ENCODE measurements around the gene PROSER3.

PROSER3 gene

DNA sequence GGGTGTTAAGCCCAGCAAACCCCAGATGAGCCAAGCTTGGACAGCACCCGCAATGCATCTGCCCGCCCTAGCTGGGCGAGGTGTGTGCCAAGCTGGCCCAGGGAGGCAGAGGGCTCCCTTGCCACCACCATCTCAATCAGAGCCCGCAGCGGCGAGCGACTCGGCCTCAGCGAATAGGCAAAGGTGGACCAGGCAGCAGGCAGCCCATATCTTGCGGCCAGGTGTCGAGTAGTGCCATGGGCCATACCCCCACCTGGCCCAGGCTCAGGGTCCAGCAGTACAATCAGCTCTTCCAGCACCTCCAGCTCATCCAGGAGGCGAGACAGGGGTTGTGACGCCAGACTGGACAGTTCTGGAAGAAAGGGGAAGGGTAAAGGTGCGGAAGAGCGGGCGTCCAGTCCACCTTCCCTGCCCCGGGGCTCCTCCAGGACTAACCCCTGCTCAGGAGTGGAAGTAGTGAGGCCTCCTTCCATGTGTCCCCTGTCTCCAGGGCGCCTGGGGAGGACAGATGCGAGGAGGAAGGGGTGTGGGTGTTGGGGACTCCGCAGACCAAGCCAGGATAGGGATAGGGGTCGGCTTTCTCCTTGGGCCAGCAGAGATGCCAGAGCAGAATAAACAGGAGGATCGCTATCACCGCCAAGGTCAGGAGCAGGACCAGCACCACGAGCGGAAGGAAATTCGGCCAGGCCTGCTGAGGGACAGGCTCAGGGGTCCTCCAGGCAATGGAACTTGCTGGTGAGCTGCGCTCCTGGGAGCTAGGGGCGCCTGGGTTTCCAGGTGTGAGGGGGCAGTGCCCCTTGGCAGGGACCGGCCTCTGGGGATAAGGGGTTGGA lies 18.5 kb upstream of the PROSER3 start:
- no peak for DNase-seq

- DNase-seq: no peak
Measured at GRCh38 chr19:35740108-35740422, 17.9 kb upstream of the PROSER3 start.

- peak; percentile 88 to 89 for DNase-seq
Measured at GRCh38 chr19:35740423-35741202, 17.4 kb upstream of the PROSER3 start.

DNA sequence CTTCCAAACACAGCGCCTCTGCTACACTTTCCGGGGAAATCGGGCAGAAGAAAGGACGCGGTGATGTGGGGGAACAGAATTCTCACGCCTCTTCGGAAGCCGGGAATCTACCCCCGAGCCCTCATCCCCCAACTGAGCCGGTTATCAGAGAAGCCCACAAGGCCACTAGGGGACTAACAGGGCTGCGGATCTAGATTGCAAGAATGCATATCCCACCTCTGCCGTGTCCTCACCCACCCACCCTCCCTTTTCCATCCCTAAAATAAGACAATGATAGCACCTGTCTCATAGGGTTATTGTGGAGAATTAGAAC lies 16.8 kb upstream of the PROSER3 start:
- DNase-seq: no peak

- DNase-seq: no peak
Measured at GRCh38 chr19:35742121-35742724, 15.8 kb upstream of the PROSER3 start, which contains the start of gene IGFLR1. IGFLR1 (minus strand) TSS chr19:35742452; CDS start chr19:35741180, 1,272 bp downstream.

- no peak for DNase-seq
Measured at GRCh38 chr19:35743640-35744429, 14.1 kb upstream of the PROSER3 start.

DNA sequence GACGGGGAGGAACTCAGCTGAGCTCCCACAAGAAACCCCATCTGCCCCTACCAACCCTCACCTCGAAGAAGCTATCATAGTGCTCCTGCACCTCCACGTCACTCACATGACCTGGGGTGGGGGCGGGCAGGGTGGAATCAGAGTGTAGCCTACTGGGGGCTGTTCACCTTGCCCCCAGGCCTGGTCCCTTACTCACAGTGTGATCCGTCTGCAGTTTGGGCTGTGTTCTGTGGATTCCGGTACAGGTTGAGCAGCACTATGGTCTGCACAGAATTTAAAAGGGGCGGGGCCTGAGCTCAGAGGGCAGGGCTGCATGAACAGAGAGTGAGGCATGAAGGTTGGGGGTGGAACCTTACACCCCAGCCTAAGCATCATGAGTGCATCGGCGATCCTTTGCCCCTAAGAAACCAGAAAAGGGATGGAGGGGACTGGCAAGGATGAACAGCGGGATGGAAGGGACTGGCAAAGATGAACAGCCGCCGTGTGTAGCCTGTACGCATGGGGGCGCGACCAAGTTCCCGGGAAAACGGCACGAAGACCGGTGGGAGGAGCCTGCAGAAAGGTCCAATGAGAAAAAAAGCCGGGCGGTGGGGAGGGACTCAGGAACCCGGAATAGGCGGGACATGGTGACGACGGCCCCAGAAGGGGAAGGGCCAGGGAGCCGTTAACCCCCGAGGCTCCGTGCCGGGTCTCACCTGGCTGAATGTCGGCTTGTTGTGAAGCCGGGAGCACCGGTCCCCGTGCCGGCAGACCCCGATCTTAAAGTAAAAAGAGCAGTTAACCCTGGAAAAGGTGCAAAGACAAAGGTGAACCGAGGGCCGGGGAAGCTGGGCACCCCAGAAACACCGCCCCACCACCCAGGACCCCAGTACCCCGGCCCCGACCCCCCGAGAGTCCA lies 13.3 kb upstream of the PROSER3 start:
- peak; percentile 72 to 91 for DNase-seq

DNA sequence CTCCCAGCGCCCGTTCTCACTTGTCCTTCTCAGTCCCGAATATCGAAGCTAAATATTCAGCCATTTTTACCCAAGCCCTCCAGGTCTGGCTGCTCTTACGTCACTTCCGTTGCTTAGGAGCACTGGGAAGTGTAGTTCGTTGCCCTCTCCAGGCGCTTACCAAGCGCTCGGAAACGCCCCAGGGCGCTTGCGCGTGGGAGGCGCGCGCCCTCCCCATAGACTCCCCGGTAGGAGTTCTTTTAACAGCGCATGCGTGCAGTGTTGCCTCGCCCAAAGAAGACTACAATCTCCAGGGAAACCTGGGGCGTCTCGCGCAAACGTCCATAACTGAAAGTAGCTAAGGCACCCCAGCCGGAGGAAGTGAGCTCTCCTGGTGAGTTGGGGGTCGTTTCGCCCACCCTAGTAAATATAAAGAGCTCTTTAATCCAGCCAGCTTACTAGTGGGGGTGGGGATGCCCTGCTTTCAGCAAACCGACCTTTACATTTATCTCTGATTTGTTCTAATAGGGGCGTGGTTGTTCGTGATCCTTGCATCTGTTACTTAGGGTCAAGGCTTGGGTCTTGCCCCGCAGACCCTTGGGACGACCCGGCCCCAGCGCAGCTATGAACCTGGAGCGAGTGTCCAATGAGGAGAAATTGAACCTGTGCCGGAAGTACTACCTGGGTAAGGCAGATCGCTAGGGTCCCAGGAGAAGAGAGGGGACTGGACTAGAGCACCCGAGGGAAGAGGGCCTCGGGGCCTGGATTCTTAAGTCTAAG lies 12.5 kb upstream of the PROSER3 start, which contains the start of the genes PSENEN and U2AF1L4:
Gene PSENEN, plus strand, starts transcription at position 324 of the 759 bp plus-strand sequence. Its CDS starts 280 bp downstream, at position 604.
Gene U2AF1L4, minus strand, starts transcription at position 91 of the 759 bp plus-strand sequence. Its CDS starts 27 bp downstream, at position 64.
- peak; percentile 94 to 96 for DNase-seq

DNA sequence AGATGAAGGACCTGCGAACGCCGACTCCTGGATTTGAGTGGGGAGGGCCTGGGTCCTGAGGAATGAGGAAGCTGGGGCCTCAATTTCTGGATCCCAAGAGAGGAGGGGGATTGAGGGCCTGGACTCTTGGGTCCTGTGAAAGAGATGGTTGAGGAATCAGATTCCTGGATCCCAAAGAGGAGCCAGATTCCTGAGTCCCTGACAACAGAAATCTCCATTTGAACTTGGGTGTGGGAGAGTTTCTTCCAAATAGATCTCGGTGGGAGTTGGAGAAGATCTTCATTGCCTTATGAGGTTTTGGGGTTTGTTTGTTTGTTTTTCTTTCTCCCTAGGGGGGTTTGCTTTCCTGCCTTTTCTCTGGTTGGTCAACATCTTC lies 11.9 kb upstream of the PROSER3 start:
- DNase-seq: no peak

DNA sequence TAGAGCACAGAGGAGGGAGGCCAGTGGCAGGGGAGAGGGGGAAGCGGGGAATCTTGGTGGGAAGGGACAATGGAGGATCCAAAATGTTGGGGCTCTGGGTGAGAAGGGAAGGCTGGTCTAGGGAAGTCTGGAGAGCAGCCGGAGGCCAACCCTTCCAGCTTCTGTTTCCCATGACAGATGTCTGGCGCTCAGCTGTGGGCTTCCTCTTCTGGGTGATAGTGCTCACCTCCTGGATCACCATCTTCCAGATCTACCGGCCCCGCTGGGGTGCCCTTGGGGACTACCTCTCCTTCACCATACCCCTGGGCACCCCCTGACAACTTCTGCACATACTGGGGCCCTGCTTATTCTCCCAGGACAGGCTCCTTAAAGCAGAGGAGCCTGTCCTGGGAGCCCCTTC lies 11.4 kb upstream of the PROSER3 start:
- no peak for DNase-seq

- DNase-seq: peak; percentile 95 to 96
Measured at GRCh38 chr19:35748106-35749020, 9.6 kb upstream of the PROSER3 start, which contains the start of gene LIN37. LIN37 (plus strand) TSS chr19:35748576; CDS start chr19:35748725, 149 bp downstream.

GRCh38 chr19:35750167-35750566 lies 7.8 kb upstream of the PROSER3 start:
- no peak for DNase-seq

DNA sequence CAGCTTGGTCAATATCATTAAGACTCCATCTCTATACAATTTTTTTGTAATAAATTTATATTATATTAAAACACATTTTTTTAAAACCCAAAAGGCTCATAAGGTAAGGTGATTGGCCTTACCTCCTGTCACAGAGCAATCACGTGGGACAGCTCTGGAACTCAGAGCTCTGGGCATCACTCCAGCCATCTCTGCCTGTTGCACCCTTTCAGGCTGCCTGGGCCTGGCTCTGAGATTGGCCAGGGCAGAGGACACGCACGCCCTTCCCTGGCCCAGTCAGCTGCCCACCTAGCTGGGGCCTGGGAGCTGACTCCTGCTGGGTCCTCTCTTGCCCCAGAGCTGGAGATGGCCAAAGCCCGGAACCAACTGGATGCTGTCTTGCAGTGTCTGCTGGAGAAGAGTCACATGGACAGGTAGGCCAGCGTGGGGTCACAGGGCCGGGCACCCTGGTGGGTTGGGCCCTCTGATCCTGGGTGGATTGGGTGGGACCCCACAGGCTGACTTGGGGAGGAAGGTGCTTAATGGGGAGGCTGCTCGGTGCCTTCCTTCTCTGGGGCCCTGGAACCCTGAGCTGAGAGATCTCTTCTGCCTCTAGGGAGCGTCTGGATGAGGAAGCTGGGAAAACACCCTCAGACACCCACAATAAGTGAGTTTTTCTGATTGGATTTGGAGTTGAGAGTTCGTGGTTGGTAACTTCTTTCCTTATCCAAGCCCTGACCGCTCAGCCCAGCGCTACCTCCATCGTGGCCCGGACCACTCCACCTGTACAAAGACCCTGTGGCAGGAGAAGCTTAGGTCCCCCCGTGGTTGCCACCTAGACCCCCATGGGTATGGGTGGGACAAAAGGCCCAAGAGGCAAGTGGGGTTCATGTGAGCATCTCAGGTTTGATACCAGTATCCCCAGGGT lies 5.9 kb upstream of the PROSER3 start:
- DNase-seq: no peak

DNA sequence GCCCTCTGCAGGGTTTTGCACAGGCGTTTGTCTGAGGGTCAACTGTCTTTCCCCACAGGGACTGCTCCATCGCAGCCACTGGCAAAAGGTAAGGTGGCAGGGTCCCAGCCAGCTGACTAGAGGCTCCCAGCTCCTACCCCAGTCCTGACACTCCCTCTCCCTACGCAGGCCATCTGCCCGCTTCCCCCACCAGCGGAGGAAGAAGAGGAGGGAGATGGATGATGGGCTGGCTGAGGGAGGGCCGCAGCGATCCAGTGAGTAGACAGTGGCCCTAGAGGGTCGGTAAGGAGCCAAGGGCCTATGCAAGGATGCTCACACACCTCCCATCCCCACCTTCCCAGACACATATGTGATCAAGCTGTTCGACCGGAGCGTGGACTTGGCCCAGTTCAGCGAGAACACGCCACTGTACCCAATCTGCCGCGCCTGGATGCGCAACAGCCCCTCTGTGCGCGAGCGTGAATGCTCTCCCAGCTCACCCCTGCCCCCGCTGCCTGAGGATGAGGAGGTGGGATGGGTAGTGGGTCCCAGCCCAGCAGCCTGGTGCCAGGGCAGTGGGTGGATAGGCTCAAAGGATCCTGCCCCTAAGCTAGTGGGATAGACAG lies 5.1 kb upstream of the PROSER3 start:
- no peak for DNase-seq

DNA sequence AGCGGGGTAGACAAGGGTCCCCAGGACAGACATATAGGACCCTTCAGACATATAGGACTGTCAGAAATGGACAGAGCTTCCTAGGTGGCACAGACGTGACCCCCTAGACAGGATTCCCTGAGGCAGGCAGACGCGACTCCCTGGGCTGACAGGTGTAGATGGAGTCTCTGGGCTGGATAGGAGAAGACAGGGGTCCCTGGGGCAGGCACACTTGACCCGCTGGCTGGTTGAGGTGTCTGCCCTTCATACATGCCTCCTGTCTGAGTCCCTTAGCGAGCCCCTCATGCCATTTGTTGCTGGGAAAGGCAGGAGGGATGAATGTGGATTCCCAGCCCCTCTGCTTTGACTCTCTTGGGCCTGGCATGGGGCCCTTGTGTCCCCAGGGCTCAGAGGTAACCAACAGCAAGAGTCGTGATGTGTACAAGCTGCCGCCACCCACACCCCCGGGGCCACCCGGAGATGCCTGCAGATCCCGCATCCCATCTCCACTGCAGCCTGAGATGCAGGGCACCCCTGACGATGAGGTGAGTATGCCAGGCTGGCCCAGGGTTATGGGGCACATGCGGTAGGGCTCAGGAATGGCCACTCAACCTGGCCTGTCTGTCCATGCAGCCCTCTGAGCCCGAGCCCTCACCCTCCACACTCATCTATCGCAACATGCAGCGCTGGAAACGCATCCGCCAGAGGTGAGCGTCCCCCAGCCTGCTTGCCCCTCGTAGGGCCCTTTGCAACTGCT lies 4.2 kb upstream of the PROSER3 start:
- DNase-seq: no peak

DNA sequence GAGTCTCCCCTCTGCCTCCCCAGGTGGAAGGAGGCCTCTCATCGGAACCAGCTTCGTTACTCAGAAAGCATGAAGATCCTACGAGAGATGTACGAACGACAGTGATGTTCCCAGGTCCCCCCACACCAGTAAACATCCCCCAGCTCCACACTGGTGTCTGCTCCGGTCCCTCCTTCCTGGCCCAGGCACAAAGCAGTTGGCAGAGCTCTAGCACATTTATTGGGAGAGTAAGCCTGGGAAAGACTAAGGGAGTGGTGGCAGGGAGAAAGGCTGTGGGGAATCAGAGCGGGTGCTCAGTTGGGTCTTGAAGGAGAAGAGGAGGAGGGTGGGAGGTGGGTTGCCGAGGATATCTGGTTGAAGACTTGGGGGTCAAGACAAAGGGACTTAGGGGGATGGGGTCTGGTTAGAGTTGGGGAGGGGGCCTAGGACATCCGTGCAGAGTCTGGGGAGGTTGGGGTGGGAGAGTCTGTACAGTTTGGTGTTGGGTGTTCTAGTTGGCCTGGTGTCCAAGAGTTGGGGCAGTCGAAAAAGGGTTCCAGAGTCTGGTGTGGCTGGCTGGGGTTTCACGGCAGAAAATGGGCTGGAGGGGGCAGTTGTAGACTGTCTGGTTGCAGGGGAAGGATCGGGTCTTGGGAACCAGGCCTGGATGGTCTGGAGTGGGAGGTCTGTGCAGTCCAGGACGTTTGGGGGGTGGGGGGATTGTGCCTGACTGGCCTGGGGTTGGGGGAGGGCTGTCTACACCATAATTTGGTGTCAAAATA lies 3.4 kb upstream of the PROSER3 start:
- DNase-seq: no peak

DNA sequence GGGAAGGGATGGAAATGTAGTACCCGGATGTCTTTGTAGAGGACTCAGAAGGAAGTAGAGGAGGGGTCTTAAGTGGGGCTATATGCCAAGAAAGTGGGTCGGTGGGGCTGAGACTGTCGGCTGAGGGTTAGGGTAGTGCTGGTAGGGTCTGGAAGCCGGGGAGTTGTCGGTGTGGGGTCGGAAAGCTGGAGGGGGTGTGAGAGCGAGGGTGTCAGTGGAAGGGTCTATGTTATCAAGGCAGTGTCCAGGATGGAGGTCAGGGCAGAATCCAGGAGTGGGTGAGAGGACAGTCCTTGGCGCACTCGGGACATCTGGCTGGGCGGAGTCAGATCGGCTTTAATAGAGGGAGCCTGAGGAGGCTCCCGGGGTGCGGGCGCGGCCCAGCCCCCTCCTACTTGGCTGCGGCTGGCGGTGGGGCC lies 2.8 kb upstream of the PROSER3 start:
- no peak for DNase-seq

Measured in SW 1271 (cell line).